Measurements from ENCODE around the gene ULK2. TPM values are rescaled to one million over a fixed set of nuclear protein-coding genes. Genes with fewer than 3 reads are reported as not detected.

Gene ULK2
- total and polyA plus RNA-seq, 11 donors, result 4.6 to 25.6 (median 17.7) TPM

DNA sequence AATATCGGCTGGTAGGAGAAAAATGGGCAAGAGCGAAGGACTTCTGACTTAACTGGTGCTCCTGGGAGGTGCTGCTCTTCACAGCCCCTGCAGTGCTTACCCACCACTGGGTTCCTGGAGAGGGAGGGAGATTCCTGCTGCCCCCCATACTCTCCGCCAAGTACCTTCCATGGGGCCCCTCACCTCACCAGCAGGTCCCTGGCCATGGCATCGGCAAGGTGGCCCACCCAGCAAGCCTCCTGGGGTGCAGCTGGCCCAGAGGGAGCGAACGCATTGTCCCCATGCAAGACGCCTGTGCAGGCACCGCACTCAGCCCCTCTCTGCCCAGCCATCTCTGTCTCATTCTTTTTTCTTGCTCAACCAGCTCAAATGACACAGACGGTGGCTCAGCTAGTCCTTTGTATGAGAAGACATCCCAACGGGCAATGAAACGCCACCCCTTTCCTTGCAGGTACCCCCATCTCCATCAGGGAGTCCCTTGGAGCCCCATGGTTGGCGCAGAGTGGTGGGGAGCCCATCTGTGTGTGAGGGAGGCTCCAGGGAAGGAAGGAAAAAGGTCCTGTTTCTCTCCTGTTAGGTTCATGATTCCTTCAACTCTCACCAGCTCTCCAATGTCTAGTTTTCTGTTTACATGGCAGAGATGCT is 110.1 kb downstream of the ULK2 start:
- Histone ChIP-seq H3K9me3 (no peaks in the 10 kb centered on the region), H3K27ac (no peak overlapping the region), H3K4me1 (peaks cover 0 to 13% (median 1%) of the 10 kb centered on the region in 12 donors), H3K4me3 (no peak overlapping the region), H3K27me3 (no peaks in the 10 kb centered on the region), H3K36me3 (no peaks in the 10 kb centered on the region)
- TF ChIP-seq POLR2A (IDR thresholded peaks at IDR 0.05), result no peak
- TF ChIP-seq, protein P1, sequence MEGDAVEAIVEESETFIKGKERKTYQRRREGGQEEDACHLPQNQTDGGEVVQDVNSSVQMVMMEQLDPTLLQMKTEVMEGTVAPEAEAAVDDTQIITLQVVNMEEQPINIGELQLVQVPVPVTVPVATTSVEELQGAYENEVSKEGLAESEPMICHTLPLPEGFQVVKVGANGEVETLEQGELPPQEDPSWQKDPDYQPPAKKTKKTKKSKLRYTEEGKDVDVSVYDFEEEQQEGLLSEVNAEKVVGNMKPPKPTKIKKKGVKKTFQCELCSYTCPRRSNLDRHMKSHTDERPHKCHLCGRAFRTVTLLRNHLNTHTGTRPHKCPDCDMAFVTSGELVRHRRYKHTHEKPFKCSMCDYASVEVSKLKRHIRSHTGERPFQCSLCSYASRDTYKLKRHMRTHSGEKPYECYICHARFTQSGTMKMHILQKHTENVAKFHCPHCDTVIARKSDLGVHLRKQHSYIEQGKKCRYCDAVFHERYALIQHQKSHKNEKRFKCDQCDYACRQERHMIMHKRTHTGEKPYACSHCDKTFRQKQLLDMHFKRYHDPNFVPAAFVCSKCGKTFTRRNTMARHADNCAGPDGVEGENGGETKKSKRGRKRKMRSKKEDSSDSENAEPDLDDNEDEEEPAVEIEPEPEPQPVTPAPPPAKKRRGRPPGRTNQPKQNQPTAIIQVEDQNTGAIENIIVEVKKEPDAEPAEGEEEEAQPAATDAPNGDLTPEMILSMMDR (IDR thresholded peaks at IDR 0.05), result no peak
- DNase-seq, result no peak
- WGBS, 4 donors, result 82 to 92% (median 90%) methylated on average over 12 of the region's 12 CpGs
- ATAC-seq, result no peak
- intact Hi-C loops (cut with DNase I), result loop anchor here in 5 of 10 donors (5.0 to 10.0 kb wide), 5 partner anchors 53 to 390 kb away; partner anchors contain the start of genes ALDH3A2 (in 3 of the 5) and SLC47A1 (in 1 of the 5)

GRCh38 chr17:19756546-19756945 is 111.2 kb downstream of the ULK2 start:
- intact Hi-C loops (cut with DNase I), result loop anchor here in 5 of 10 donors (5.0 to 10.0 kb wide), 5 partner anchors 52 to 389 kb away; partner anchors contain the start of genes ALDH3A2 (in 3 of the 5) and SLC47A1 (in 1 of the 5)
- Histone ChIP-seq H3K4me3 (no peak overlapping the region), H3K36me3 (no peaks in the 10 kb centered on the region), H3K4me1 (peaks cover 0 to 15% (median 2%) of the 10 kb centered on the region in 12 donors), H3K27ac (no peak overlapping the region), H3K27me3 (no peaks in the 10 kb centered on the region), H3K9me3 (no peaks in the 10 kb centered on the region)
- ATAC-seq (no peak), DNase-seq (no peak)
- 27 to 44% (median 34%) methylated on average over 10 of the region's 10 CpGs for WGBS, 4 donors
- no peak for TF ChIP-seq POLR2A (IDR thresholded peaks at IDR 0.05)
- TF ChIP-seq, protein P1 (IDR thresholded peaks at IDR 0.05), result no peak

DNA sequence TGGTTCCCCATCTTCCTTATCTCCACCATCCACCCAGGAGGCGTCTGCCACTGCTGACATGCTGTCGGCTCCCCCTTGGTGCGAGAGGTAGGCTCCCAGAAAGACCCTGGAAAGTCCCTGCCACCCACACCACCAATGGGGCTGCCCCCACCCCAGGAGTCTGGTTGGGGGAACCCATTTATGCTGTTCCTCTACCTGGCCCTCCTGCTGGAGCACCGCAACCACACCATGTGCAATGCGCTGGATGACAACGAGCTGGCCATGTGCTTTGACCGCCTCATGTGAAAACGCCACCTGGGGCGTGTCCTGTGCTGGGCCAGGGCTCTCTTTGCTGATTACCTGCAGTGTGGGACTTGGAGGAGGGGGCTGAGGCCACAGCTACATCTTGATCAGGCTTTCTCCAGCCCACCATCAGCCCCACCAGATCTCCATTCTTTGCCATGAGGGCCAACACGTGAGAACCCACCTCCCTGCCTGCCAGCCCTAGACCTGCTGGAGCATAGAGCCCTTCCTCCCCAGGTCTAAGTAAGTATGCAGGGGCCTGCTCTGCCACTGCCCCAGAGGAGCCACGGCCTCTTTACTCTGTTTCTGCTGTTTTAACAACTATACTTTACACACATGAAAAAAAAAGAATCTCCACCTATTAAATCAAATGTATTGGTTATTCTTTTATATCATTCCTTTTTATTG is 111.8 kb downstream of the ULK2 start:
- Histone ChIP-seq H3K4me3 (no peak overlapping the region), H3K36me3 (no peaks in the 10 kb centered on the region), H3K27me3 (no peaks in the 10 kb centered on the region), H3K27ac (no peak overlapping the region), H3K4me1 (peaks cover 0 to 15% (median 2%) of the 10 kb centered on the region in 12 donors), H3K9me3 (no peaks in the 10 kb centered on the region)
- TF ChIP-seq, protein P1 (IDR thresholded peaks at IDR 0.05), result no peak
- no peak for TF ChIP-seq POLR2A (IDR thresholded peaks at IDR 0.05)
- WGBS, 4 donors, result 90 to 93% (median 91%) methylated on average over 6 to 11 of the region's 11 CpGs
- intact Hi-C loops (cut with DNase I), result loop anchor here in 5 of 10 donors (5.0 to 10.0 kb wide), 5 partner anchors 51 to 389 kb away; partner anchors contain the start of genes ALDH3A2 (in 3 of the 5) and SLC47A1 (in 1 of the 5)
- DNase-seq (no peak), ATAC-seq (no peak)

- no peaks in the 10 kb centered on the region for H3K27me3 ChIP-seq
- no peaks in the 10 kb centered on the region for H3K36me3 ChIP-seq
- H3K9me3 ChIP-seq, result no peaks in the 10 kb centered on the region
- no peak for TF ChIP-seq POLR2A (IDR thresholded peaks at IDR 0.05)
- TF ChIP-seq, protein P1 (IDR thresholded peaks at IDR 0.05), result no peak
- H3K27ac ChIP-seq, result no peak overlapping the region
- ATAC-seq (no peak), DNase-seq (no peak)
- intact Hi-C loops (cut with DNase I), result loop anchor here in 5 of 10 donors (5.0 to 10.0 kb wide), 5 partner anchors 51 to 388 kb away; partner anchors contain the start of genes ALDH3A2 (in 3 of the 5) and SLC47A1 (in 1 of the 5)
- peaks cover 0 to 15% (median 2%) of the 10 kb centered on the region in 12 donors for H3K4me1 ChIP-seq
- 80 to 91% (median 88%) methylated on average over 4 to 6 of the region's 6 CpGs for WGBS, 4 donors
- H3K4me3 ChIP-seq, result no peak overlapping the region
Measured at GRCh38 chr17:19755392-19755791, 112.3 kb downstream of the ULK2 start.

Measured in heart left ventricle (tissue), 16 donors.